ENCODE data around the gene FAM120B.
"Not testable (repeated sequence)": the region's sequence is repeated elsewhere in the genome, so short reads cannot be mapped to it uniquely, and the experiment has no call there.

Gene FAM120B

GRCh38 chr6:170306324-170307079 is at the start of gene FAM120B:
FAM120B (plus strand) TSS chr6:170306758; CDS start chr6:170317391, 10,633 bp downstream.
- peak; percentile 97 for DNase-seq

DNA sequence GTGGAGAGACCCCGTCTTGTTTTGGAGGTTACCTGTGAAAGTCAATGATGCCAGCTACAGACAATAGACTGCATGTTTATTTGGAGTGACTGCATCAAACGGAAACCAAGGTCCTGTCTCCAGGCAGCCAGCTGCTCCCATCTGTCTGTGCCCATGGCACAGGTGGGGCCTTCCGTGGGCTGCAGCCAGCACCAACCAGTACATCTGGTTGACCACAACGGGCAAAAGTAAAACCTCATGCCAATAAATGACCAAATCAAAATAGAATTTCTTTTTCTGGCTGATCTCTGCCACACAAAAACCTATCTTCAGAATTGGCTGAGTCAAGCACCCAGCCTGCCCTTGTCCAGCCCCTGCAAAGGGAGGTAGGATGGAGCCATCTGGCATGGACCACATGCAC is 49.2 kb upstream of the FAM120B start:
- no peak for DNase-seq

GRCh38 chr6:170258407-170258806 is 48.2 kb upstream of the FAM120B start:
- no peak for DNase-seq

DNA sequence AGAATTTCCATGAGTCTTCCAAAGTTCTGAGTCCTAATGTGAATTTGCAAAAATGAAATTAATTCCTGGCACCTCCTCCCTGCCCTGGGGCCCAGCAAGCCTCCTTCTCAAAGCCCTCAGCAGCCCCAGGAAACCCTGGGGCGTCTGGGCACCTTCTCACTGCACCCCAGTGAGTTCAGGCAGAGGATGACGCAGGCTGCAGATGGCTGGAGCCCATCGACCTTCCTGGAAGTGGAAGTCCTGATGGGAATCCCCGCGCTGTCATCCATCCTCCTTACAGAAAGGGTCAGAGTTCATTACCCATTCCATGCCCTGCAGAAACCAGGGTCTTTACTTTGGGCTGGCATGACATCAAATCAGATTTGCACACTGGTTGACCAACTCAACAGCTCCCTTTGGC is 47.3 kb upstream of the FAM120B start:
- no peak for DNase-seq

- no peak for DNase-seq
Observed at GRCh38 chr6:170260686-170261085, 45.9 kb upstream of the FAM120B start.

GRCh38 chr6:170261643-170262488 is 44.7 kb upstream of the FAM120B start:
- no peak for DNase-seq

- no peak for DNase-seq
Observed at GRCh38 chr6:170262489-170263088, 44.0 kb upstream of the FAM120B start.

DNA sequence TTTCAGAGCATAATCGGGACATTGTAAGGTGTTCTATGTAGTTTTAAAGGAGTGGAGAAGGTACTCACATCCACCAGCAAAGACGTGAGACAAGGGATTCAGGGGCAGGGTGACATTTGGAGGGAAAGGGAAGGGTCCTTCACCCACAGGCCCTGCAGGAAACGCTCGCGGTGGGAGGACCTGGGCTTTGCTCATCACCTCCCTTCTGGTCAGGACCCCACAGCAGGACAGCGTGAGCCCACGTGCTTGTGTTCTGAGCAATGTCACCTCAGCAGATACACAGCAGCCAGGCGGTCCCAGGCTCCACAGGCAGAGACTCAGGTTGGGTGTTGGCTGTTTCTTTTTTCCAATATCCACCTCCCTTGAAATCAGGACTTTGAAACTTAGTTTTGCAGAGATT is 43.1 kb upstream of the FAM120B start:
- DNase-seq, result no peak

DNA sequence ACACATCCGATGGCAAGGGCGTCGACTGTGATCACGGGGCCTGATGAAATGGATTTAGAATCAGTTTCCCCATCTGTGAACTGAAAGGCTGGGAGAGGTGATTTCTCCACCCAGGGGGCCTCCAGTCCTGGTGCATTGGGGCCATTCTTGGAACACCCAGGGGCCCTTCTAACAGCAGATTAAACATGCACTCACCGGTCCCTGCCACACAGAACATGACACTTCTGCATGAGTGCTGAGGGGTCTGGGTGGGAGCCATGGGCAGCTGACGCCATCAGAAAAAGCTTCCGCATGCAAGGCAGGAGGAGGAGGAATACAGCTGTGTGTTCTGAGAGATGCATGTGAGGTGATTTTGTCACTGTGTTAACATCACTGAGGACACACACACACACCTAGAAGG is 42.5 kb upstream of the FAM120B start:
- no peak for DNase-seq

DNA sequence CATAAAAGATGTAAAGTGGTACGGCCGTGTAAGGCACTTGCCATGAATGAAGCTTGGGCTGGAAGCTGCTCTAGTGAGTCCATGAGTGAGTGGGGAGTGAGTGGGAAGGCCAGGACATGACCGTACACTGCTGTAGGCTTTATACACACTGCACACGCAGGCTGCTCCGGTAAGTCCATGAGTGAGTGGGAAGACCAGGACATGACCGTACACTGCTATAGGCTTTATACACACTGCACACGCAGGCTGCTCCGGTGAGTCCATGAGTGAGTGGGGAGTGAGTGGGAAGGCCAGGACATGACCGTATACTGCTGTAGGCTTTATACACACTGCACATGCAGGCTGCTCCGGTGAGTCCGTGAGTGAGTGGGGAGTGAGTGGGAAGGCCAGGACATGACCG is 41.9 kb upstream of the FAM120B start:
- not testable (repeated sequence) for DNase-seq

- no peak for DNase-seq
Observed at GRCh38 chr6:170265655-170266054, 40.9 kb upstream of the FAM120B start.

- DNase-seq, result no peak
Observed at GRCh38 chr6:170266061-170266825, 40.3 kb upstream of the FAM120B start.

DNA sequence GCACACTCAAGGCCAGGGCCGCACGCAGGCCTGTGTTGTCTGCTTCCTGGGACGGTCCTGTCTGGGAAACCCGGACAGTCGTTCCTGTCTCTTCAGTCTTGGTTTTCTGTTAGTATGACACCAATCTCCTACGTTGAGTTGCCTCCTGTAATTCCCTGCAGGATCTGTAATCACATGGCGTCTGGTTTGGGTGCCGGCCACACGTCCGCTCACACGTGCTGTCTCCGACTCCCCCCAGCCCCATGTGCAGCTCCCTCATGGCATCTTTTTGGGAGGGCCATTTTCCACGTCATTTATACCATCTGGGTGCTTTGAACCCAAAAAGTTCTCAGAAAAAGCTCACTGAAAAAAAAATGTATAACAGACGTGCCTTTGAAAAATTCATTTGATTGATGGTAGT is 38.9 kb upstream of the FAM120B start:
- no peak for DNase-seq

DNA sequence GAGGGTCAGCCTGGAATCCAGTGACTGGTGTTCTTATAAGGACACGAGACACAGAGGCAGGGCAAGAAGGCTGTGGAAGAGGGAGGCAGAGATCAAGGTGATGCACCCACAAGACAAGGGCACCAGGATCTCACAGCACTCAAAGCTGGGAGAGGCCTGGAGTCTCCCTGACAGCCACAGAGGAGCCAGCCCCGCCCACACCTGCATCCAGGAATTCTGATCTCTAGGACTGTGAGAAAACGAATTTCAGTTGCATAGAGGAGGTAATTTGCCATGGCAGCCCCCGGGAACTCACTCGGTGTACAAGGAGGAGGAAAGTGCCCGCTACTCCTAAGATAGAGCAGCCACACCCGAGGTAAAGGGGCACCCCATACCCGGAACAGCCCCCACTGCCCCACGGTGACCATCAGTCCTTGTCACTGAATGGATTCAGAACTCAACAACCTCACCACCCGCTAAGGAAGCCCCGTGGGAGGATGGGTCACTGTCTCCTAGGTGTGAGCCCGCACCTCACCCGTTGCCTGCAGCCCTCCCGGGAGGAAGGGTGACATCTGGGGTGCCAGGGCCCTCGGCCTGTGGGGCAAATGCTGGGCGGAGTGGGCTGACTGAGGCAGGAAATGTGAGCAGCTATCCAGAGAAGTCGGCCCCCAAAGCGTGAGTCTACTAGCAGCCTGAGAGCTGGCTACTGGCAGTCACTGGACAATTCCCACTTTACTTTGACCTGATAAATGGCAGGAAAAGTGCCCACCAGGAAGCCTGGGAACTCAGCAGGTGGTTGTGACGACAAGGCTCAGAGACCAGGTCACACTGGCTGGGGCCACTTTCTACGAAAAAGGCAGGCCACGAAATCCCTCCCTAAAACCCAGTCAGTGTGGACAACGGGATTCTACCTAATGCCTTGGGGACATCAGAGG is 38.1 kb upstream of the FAM120B start:
- DNase-seq, result no peak

GRCh38 chr6:170269151-170269845 is 37.3 kb upstream of the FAM120B start:
- DNase-seq, result no peak

DNA sequence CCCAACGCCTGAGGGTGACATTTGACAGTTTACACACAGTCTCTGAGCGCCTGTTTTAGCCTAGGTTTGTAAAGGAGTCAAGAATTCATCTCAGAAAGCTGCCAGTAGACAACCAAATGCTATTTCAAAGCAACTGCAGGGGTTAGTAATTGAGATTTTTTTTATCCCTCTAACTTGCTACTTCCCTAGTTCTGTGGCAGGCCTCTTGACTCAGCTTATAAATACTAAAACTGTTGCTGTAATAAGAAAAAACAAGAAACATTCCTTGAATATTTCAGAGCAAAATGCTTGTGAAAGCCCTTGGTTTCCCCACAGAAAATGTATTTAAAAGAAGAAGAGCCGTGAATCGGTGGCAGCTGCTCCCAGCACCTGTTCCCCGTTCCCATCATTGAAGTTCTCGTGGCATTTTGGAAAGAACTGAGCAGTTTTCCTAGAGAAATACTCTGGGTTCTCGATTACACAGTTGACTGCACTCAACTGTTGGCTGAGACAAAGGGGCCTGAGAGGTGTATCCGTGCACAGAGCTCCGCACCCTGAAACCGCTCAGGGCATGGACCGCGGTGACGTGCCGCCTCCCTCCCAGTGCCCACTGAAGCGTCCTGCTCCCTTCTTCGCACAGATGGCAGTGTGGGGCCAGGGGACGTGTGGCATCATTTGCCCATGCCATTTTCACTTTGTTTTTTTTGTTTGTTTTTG is 36.6 kb upstream of the FAM120B start:
- no peak for DNase-seq

GRCh38 chr6:170270984-170271593 is 35.5 kb upstream of the FAM120B start:
- DNase-seq, result no peak

GRCh38 chr6:170271771-170272314 is 34.7 kb upstream of the FAM120B start:
- peak; percentile 82 to 83 for DNase-seq

- no peak for DNase-seq
Observed at GRCh38 chr6:170272341-170273065, 34.1 kb upstream of the FAM120B start.
